ENCODE data around the gene CRMP1.

CRMP1 gene

DNA sequence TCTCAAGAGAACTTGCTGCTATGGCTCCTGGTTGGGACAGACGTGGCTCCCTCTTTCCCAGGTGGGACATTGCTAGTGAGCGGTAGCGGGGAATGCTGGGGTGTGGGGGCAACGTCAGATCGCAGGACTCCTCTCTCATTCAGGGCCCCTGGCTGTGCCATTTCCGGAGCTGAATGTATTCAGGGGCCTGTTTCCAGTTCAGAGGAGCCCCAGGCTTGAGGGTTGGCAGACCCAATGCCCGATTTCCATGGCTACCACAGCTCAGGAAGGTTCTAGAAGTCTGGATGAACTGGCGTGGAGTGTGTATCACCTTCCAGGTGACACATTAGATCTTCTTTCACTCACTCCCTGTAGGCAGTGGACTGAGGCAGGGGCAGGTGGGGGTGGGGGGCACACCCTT is 26.2 kb upstream of the CRMP1 start:
- no peak for FAIRE-seq

- FAIRE-seq, result no peak
Observed at GRCh38 chr4:5918331-5918985, 25.6 kb upstream of the CRMP1 start.

DNA sequence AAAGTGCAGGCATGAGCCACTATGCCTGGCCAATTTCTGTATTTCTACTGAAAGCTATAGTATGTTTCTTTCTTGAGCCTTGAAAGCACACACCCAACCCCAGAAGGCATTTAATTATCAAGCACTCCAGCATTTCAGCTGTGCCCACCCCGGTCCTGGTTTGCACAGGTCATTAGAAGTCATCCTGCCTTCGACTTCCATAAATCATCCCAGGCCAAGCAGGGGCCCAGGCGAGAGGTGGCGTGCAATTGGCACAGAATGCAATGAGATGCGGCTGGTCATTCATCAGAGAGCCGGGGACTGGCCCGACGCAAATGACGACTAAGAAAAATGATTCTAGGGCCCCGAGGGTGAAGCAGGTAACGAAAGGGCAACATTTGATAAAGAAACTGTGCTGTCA is 24.8 kb upstream of the CRMP1 start:
- FAIRE-seq, result no peak

- FAIRE-seq, result no peak
Observed at GRCh38 chr4:5916229-5916628, 23.3 kb upstream of the CRMP1 start.

GRCh38 chr4:5913454-5913853 is 20.6 kb upstream of the CRMP1 start:
- no peak for FAIRE-seq

DNA sequence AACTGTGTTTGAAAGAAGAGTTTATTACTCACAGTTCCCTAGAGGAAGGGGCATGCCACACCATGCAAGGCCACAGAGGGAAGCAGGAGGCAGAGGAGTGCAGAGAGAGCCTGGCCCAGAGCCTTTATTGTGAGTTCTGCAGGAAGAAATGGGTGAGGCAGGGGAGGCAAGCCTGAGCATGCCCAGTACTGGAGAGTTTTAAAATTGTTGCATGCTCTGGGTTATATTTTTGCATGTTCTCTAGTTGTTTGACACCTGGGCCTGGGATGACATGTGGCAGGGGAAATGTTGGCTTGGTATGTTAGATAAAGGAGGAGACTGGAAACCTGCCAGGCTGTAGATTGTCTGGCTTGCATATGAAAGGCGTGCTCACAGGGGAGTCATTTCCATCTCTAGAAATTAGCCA is 19.7 kb upstream of the CRMP1 start:
- no peak for FAIRE-seq

- no peak for FAIRE-seq
Observed at GRCh38 chr4:5908876-5909427, 16.1 kb upstream of the CRMP1 start.

DNA sequence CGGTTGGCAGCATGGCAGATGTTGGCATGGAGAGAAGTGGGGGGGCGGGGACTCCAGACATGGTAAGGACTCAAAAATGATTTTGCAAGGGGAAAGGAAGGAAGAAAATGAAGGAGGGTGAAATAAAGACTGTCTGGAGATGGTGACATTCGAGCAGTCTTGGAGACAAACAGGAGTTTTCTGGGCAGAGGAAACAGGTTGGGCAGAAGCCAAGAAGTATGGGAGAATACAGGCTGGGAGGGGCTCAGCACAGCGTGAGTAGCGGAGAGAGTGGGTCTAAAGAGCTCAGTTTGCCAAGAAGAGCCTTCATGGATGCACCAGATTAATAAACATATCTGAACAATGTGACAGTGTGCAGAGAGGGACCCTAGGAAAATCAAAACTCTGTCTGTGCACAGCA is 13.3 kb upstream of the CRMP1 start:
- no peak for FAIRE-seq

GRCh38 chr4:5905714-5906113 is 12.8 kb upstream of the CRMP1 start:
- no peak for FAIRE-seq

DNA sequence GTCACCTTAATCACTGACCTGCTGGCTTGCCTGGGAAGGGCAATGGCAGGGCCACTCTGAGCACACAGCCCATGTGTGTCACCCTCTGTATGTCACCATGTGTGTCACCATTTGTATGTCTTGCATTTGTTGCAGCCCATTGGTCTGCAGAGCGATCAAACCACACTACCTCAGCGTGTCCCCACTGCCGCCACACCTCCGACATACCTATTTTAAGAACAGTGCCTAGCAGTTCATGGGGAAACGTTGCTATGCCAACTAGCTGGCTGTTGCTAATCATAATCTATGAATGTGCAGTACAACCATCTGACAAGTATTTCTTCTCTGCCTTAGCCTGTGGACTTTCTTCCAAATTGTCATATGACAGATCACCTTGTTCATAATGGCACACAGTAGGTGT is 8.0 kb upstream of the CRMP1 start:
- no peak for FAIRE-seq

DNA sequence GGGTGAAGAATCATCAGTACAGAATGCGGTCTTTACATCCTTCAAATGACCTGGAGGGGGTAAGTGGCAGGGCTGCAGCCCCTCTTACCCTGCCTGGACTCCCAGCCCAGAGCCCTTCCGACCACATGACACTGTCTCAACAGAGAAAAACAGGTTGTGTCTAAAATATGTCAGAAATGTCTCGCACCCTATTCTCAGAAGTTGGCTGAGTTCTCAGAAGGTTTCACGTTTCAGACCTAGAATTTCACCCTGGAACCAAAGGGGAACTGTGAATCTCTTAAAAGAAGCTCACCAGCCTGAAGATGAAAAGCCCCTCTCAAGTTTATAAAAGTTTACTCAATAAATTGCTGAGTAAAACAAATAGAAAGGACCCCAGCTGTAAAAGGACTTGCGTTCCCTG is 7.0 kb upstream of the CRMP1 start:
- no peak for FAIRE-seq

GRCh38 chr4:5899396-5899795 is 6.5 kb upstream of the CRMP1 start:
- no peak for FAIRE-seq

GRCh38 chr4:5897674-5898073 is 4.8 kb upstream of the CRMP1 start:
- FAIRE-seq, result no peak

DNA sequence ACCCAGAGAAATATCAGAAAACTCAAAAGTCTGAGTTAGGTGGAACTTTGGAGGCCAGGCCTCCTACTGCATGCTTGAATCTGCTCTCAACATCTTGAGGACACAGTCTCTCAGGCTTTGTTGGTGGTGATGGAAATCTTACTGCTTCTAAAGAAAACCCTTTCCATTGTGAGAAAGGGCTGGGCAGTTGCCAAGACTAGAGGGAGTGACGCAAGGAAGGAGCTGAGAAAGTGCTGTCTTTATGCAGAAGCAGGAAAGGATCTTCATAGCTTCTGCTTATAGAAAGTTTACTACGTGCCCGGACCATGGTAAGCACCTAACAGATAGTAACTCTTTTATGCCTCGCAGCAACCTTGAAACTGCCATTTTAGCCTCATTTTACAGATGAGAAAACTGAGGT is 2.4 kb upstream of the CRMP1 start:
- FAIRE-seq, result no peak

DNA sequence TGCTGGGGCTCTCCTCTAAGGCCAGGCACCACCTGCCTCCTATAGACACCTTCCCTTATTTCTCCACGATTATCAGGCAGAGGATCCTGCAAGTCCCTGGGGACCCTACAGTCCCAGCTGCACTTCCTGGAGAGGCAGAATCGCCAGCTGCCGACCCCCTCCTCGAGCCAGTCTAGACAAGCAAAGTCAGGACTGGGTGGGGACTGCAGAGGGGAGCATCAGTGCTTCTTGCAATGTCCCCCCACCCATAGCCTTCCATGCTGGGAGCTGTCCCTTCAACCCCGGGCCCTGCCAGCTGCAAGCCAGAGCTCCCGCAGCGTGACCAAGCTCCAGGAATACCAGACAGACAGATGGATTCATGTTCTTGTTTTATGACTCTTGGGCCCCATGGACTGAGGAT is 1.4 kb upstream of the CRMP1 start:
- FAIRE-seq, result no peak

DNA sequence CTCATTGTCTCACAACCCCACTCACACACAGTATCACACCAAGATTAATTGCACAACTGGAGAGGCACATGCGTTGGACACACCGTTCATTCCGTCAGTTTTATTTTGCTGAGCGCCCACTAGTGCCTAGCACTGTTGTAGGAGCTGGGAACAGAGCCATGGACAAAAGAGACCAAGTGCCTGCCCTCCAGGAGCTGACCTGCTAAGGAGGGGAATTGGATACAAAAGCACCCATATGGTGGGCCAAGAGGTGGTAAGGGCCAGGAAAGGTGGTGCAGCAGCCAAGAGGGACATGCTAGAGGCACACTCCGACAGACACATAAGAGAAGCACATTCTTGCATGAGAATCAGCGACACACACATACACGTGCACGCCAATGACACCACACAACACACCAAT is 705 bp upstream of the CRMP1 start:
- FAIRE-seq, result no peak

- no peak for FAIRE-seq
Observed at GRCh38 chr4:5892323-5893003, 423 bp downstream of the CRMP1 start.

GRCh38 chr4:5891563-5892322 is 1.1 kb downstream of the CRMP1 start:
- FAIRE-seq, result no peak

DNA sequence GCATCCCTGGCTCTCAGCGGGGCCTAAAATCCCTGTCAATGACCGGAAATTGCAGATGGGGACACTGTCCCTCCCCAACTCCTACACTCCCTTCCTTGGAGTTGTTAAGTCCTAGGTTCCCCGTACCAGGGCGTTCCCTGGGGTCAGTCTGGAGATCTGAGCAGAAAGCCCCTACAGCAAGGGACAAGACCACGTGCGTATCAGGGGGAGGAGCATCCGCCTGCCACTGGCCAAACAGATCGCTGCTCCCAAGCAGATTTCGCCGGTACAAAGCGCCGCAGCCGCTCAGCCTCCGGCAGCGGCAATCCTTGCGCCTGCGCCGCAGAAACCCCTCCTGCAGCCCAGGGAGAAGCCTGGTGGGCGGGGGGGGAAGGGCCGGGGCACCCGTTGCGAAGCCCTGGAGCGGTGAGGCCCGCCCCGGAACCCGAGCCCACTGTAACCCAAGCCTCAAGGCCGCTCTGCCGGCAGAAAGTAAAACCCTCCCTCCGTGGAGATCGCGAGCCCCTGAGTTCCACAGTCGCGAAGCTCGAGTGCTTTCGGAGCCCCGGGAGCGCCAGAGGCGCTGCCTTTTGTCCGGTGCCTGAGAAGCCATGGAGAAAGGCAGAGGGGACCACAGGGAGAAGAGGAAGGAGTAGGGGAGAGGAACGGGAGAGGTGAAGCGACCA is 2.7 kb downstream of the CRMP1 start:
- no peak for FAIRE-seq

GRCh38 chr4:5889002-5889696 is 3.7 kb downstream of the CRMP1 start:
- no peak for FAIRE-seq

DNA sequence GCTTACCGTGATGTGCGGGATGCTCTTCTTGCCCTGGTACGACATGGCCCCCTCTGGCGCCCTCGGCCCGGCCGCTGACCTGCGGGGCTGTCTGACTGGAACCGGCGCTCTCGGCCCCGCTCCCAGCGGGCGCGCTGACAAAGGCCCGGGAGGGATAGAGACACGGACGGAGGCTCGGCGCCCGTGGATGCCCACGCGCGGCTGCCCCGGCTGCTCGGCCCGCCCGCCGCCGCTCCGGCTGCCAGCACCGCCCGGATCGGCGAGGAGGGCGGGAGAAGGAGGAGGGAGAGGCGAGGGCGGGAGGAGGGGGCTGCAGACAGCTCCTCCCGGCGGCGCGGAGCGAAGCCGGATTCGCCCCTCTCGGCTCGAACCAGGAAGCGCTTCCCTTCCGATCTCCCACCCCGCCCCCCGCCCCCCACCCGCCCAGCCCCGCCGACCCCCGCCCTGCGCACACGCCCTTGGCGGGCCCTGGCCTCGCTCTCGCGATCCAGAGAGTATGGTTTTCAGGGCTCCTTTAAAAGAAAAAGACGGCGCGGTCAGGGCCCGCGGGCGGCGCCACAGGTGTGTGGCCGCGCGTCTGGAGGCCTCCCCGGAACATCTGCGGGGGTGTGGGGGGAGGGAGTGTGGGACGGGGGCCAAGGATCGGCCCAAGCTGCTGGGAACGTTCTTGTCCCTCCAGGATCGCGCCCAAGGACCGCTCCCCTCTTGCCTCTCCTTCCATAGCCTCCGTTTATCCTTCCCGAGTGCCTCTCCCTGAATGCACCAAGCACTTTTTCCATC is 4.5 kb downstream of the CRMP1 start:
- FAIRE-seq, result no peak

Data from A204.1 (cell line).